ENCODE results near the gene INO80E.

DNA sequence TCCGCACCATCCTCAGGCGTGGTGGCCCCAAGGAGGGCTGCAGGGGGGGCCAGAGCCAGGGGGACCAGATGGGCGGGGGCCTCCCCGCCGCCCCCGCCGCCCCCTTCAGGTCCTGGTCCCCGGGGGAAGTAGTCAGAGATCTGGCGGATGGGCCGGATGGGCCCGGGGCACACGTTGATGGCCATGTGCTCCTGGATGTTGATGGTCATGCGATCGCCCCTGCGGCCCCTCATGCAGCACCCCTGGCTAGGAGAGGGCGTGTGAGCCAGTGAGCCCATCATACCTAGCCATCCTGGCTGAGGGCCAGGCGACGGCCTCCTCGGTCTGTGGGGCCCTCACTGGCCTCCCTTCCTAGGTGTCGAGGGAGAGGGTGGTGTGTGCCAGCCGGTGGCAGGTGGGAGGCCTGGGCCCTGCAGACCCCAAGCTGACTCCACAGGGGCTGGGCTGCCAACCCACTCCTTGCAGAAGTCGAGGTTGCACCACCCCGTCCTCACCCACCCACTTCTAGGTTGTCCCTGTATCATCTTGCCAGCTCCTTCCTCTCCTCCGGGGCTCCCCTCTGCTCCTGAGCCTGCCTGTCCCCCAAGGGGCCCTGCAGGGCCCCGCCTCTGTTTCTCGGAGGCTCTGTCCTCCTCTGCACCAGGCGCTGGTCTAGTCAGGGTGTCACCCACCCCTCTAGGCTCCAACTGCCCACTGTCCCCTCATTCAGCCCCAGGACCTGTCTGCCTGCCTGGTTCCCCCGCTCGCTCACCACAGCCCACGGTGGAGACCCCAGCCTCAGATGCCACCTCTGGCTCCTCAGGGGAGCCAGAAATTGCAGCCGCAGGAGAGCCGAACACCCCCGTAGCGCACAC, 14.2 kb downstream of the INO80E start:
- TF ChIP-seq GLIS3 (CRISPR knock-in tag; IDR thresholded peaks at IDR 0.05) (no peak), SNAI2 (CRISPR knock-in tag; IDR thresholded peaks at IDR 0.05) (no peak), ZC3H10 (CRISPR knock-in tag; IDR thresholded peaks at IDR 0.05) (no peak), ZNF8 (CRISPR knock-in tag; IDR thresholded peaks at IDR 0.05) (no peak), ARNTL (CRISPR knock-in tag; IDR thresholded peaks at IDR 0.05; ENCODE audit: borderline replicate concordance, low read depth) (no peak), RARB (CRISPR knock-in tag; IDR thresholded peaks at IDR 0.05) (no peak), ZFP3 (CRISPR knock-in tag; IDR thresholded peaks at IDR 0.05) (no peak), PPARA (CRISPR knock-in tag; IDR thresholded peaks at IDR 0.05; ENCODE audit: borderline replicate concordance) (no peak), TOX (CRISPR knock-in tag; IDR thresholded peaks at IDR 0.05; ENCODE audit: borderline replicate concordance) (no peak), ZFP30 (CRISPR knock-in tag; IDR thresholded peaks at IDR 0.05) (no peak)
- TF ChIP-seq, protein P1, sequence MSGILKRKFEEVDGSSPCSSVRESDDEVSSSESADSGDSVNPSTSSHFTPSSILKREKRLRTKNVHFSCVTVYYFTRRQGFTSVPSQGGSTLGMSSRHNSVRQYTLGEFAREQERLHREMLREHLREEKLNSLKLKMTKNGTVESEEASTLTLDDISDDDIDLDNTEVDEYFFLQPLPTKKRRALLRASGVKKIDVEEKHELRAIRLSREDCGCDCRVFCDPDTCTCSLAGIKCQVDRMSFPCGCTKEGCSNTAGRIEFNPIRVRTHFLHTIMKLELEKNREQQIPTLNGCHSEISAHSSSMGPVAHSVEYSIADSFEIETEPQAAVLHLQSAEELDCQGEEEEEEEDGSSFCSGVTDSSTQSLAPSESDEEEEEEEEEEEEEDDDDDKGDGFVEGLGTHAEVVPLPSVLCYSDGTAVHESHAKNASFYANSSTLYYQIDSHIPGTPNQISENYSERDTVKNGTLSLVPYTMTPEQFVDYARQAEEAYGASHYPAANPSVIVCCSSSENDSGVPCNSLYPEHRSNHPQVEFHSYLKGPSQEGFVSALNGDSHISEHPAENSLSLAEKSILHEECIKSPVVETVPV (CRISPR knock-in tag; IDR thresholded peaks at IDR 0.05): no peak
- TF ChIP-seq, protein P2, sequence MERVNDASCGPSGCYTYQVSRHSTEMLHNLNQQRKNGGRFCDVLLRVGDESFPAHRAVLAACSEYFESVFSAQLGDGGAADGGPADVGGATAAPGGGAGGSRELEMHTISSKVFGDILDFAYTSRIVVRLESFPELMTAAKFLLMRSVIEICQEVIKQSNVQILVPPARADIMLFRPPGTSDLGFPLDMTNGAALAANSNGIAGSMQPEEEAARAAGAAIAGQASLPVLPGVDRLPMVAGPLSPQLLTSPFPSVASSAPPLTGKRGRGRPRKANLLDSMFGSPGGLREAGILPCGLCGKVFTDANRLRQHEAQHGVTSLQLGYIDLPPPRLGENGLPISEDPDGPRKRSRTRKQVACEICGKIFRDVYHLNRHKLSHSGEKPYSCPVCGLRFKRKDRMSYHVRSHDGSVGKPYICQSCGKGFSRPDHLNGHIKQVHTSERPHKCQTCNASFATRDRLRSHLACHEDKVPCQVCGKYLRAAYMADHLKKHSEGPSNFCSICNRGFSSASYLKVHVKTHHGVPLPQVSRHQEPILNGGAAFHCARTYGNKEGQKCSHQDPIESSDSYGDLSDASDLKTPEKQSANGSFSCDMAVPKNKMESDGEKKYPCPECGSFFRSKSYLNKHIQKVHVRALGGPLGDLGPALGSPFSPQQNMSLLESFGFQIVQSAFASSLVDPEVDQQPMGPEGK (CRISPR knock-in tag; IDR thresholded peaks at IDR 0.05; ENCODE audit: borderline replicate concordance): no peak
- TF ChIP-seq, protein P3, sequence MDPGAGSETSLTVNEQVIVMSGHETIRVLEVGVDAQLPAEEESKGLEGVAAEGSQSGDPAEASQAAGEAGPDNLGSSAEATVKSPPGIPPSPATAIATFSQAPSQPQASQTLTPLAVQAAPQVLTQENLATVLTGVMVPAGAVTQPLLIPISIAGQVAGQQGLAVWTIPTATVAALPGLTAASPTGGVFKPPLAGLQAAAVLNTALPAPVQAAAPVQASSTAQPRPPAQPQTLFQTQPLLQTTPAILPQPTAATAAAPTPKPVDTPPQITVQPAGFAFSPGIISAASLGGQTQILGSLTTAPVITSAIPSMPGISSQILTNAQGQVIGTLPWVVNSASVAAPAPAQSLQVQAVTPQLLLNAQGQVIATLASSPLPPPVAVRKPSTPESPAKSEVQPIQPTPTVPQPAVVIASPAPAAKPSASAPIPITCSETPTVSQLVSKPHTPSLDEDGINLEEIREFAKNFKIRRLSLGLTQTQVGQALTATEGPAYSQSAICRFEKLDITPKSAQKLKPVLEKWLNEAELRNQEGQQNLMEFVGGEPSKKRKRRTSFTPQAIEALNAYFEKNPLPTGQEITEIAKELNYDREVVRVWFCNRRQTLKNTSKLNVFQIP (CRISPR knock-in tag; IDR thresholded peaks at IDR 0.05; ENCODE audit: borderline replicate concordance, low read depth): no peak
